ENCODE measurements around the gene HNRNPF.
"Not testable (repeated sequence)": the region's sequence is repeated elsewhere in the genome, so short reads cannot be mapped to it uniquely, and the experiment has no call there.

GRCh38 chr10:43456561-43456960 is 47.6 kb upstream of the HNRNPF start:
- not testable (repeated sequence) for TF ChIP-seq CTCF, POLR2A (IDR thresholded peaks at IDR 0.05)
